22Rv1 (cell line): ENCODE results near the gene DDX25.

Experiments used
- H3K27ac ChIP-seq: fragments of 450-650 bp; 2 replicates; pipeline ENCODE4 v1.5.1; 2017
- ZFX ChIP-seq: fragments of 450-650 bp; IDR thresholded peaks from 2 replicates; pipeline ENCODE4 v1.6.1; 2017; ENCODE audit warnings: antibody characterized with exemption, borderline replicate concordance
- TF ChIP-seq, protein P1 (sequence below): fragments of 450-650 bp; IDR thresholded peaks from 2 replicates; pipeline ENCODE4 v1.5.1; 2017; ENCODE audit warnings: mild to moderate bottlenecking

The DDX25 gene

GRCh38 chr11:125892071-125892470 is 12.2 kb upstream of the DDX25 start:
- TF ChIP-seq, protein P1, sequence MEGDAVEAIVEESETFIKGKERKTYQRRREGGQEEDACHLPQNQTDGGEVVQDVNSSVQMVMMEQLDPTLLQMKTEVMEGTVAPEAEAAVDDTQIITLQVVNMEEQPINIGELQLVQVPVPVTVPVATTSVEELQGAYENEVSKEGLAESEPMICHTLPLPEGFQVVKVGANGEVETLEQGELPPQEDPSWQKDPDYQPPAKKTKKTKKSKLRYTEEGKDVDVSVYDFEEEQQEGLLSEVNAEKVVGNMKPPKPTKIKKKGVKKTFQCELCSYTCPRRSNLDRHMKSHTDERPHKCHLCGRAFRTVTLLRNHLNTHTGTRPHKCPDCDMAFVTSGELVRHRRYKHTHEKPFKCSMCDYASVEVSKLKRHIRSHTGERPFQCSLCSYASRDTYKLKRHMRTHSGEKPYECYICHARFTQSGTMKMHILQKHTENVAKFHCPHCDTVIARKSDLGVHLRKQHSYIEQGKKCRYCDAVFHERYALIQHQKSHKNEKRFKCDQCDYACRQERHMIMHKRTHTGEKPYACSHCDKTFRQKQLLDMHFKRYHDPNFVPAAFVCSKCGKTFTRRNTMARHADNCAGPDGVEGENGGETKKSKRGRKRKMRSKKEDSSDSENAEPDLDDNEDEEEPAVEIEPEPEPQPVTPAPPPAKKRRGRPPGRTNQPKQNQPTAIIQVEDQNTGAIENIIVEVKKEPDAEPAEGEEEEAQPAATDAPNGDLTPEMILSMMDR: no peak
- TF ChIP-seq ZFX: no peak
- H3K27ac ChIP-seq: peak overlapping the region; percentile 52

DNA sequence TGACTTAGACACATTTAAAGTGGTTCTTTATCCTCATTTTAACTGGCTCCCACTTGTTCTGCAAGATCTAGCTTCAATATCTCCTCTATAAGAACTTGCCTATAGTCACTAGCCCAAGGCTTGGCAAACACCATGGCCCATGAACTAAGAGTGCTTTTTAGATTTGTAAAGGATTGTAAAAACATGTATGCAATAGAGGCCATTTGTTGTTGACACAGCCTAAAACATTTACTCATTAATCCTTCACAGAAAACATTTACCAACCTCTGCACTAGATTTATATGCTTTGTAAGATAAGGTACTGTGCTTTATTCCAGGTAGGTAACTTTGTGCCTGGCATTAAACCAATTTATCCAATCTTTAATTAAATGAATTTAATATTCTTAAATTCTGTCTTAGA is 11.3 kb upstream of the DDX25 start:
- peak overlapping the region; percentile 52 for H3K27ac ChIP-seq
- TF ChIP-seq ZFX: no peak
- TF ChIP-seq, protein P1: no peak

DNA sequence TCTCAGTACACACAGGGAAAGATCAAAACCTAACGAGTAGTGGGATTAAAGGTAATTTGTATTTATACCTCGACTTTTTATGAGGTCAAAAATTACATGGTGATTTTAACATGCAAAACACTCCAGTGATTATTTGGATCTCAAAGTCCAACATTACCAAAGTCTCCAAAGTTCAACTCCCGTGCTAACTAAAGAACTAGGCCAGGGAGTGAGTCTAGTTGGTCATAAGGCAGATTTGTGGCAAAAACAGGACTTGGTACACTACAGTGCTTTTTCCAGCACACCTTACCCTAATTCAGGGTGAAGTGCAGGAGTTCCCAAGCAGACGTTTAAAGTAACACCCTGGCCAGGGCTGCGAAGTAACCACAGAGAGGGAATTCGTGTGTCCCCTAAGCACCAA is 2.4 kb upstream of the DDX25 start:
- TF ChIP-seq, protein P1: no peak
- no peak for TF ChIP-seq ZFX
- peak overlapping the region; percentile 63 for H3K27ac ChIP-seq

DNA sequence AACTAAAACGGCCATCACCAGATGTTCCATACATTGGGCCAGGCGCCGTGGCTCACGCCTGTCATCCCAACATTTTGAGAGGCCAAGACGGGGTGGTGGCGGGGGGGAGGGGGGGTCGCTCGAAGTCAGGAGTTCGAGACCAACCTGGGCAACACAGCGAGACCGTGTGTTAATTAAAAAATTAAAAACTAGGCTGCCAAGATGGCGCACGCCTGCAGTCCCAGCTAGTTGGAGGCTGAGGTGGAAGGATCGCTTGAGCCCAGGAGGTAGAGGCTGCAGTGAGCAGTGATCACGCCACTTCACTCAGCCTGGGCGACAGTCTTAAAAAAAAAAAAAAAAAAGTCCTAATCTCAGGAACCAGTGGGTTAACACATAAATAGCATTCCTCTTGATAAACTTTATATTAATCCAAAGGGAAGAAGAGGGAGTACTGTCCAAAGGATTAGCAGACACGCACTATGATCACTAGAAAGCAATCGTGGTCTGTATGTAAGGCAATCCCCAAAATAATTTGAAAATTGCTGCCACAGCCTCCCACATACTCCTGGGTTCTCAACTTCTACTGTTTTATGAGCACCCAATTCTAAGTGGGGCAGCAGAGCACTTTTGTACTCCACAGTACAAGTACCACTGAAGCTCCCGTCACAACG is 1.9 kb upstream of the DDX25 start:
- TF ChIP-seq, protein P1: no peak
- no peak for TF ChIP-seq ZFX
- H3K27ac ChIP-seq: peak overlapping the region; percentile 63

DNA sequence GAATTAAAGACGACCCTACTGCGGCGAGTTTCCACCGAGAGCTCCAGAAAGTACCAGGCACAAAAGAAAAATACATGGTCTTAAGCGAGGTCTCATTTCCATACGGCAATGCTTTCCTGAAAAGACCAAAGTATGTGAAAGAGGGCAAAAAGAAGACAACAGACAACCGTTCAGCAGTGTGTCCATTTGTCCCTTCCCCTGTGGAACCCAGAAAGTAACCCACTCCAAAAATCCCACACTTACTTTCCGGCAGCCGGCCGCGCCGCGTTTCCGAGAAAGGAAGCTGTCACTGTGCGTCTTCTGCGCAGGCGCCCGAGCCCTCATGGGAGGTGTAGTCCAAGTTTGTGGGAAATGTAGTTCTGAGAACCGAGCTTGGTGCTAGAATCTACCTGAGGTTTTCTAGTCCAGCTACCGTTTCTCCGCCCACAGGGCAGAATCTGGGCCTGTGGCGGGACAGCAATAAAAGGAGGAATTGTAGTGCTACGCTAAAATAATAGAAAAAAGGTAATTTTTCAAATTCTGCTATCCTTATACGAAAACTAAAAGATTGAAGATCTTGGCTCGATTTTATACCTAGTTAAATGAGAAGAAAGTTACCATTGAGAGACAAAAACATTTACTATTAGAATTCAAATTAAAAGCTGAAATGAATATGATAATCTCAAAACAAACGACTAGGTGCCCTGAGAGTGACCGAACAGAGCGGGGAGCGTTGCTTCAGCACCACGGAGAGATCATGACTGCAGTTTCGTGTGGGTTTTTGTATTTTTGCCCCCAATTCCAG is 1.2 kb upstream of the DDX25 start, which contains the start of gene PUS3:
Gene PUS3 (minus strand): TSS at position 280 of the 784 bp plus-strand sequence. CDS start 6,922 bp downstream, outside the sequence.
- peak within 1 kb of the TSS; percentile 63 for H3K27ac ChIP-seq
- TF ChIP-seq, protein P1: no peak
- no peak for TF ChIP-seq ZFX

- no peak overlapping the region for H3K27ac ChIP-seq
- TF ChIP-seq ZFX: no peak
- TF ChIP-seq, protein P1: no peak
Measured at GRCh38 chr11:125904678-125905077, 370 bp downstream of the DDX25 start.
